Smooth muscle cell (in vitro differentiated cells): ENCODE data around the gene CHSY1. TPM values are rescaled to one million over a fixed set of nuclear protein-coding genes. Genes with fewer than 3 reads are reported as not detected.

ENCODE experiments used
- DNase-seq: peaks from one replicate; lab custom pipeline; 2025; ENCODE audit not compliant: unreplicated experiment; lab: John Stamatoyannopoulos, UW
- H2AFZ ChIP-seq: fragments of 200-600 bp; sonication (generic); 2 replicates; pipeline ENCODE4 v1.6.0; 2016; ENCODE audit warnings: antibody characterized with exemption, low read depth, mild to moderate bottlenecking
- H3F3A ChIP-seq: fragments of 200-600 bp; sonication (generic); 2 replicates; pipeline ENCODE4 v1.6.0; 2017; ENCODE audit warnings: antibody characterized with exemption, low read depth
- H3K27ac ChIP-seq: fragments of 200-600 bp; sonication (generic); 2 replicates; pipeline ENCODE4 v1.5.1; 2016; ENCODE audit warnings: low read depth, mild to moderate bottlenecking
- H3K27me3 ChIP-seq: fragments of 200-600 bp; sonication (generic); 2 replicates; pipeline ENCODE4 v1.6.1; 2016; ENCODE audit warnings: low read depth, mild to moderate bottlenecking
- H3K36me3 ChIP-seq: fragments of 200-600 bp; sonication (generic); 2 replicates; pipeline ENCODE4 v1.5.1; 2016; ENCODE audit warnings: low read depth
- H3K4me1 ChIP-seq: fragments of 200-600 bp; sonication (generic); 2 replicates; pipeline ENCODE4 v1.5.1; 2016; ENCODE audit warnings: low read depth
- H3K4me2 ChIP-seq: fragments of 200-600 bp; sonication (generic); 2 replicates; pipeline ENCODE4 v1.6.0; 2016; ENCODE audit warnings: mild to moderate bottlenecking
- H3K4me3 ChIP-seq: fragments of 200-600 bp; sonication (generic); 2 replicates; pipeline ENCODE4 v1.5.1; 2016; ENCODE audit warnings: mild to moderate bottlenecking
- H3K79me2 ChIP-seq: fragments of 200-600 bp; sonication (generic); 2 replicates; pipeline ENCODE4 v1.6.0; 2016; ENCODE audit warnings: low read depth, mild to moderate bottlenecking
- H3K9ac ChIP-seq: fragments of 200-600 bp; sonication (generic); 2 replicates; pipeline ENCODE4 v1.6.0; 2016; ENCODE audit warnings: low read depth
- H3K9me3 ChIP-seq: fragments of 200-600 bp; sonication (generic); replicated peaks from 2 replicates; pipeline ENCODE4 v1.5.1; 2016; ENCODE audit warnings: low read depth
- H4K20me1 ChIP-seq: fragments of 200-600 bp; sonication (generic); 2 replicates; pipeline ENCODE4 v1.6.0; 2016; ENCODE audit warnings: low read depth
- CTCF ChIP-seq: fragments of 200-600 bp; sonication (generic); IDR thresholded peaks from 2 replicates; pipeline ENCODE4 v1.5.1; 2017; ENCODE audit warnings: borderline replicate concordance, mild to moderate bottlenecking, antibody characterized with exemption; ENCODE audit not compliant: insufficient read depth, poor library complexity, severe bottlenecking
- WGBS: methylation state at CpG from one replicate; pipeline ENCODE4 v1.1.7; 2016; ENCODE audit warnings: low lambda C conversion rate; 5-methylcytosine and 5-hydroxymethylcytosine counted together
- polyA plus RNA-seq: library from polyadenylated mRNA; unstranded; fragments of >200 nt; fragmentation: Nextera tagmentation; extraction: Ambion mirVana; gene quantifications from 2 replicates; pipeline ENCODE4 v1.2.1, GENCODE V29; 2016
- total RNA-seq: library from RNA; depleted of rRNA; stranded (reverse); fragments of >200 nt; gene quantifications from 2 replicates; pipeline ENCODE4 v1.2.3, GENCODE V29; 2014

Gene CHSY1
- total and polyA plus RNA-seq, 2 experiments from 2014 or later = 106 to 123 TPM

- H3K27ac ChIP-seq = peak overlapping the region; percentile 94
These were observed 45.7 kb downstream of the CHSY1 start for GRCh38 chr15:101206176-101206591.

GRCh38 chr15:101204739-101205535 lies 46.9 kb downstream of the CHSY1 start:
- H4K20me1 ChIP-seq = peaks cover 86% of the 10 kb centered on the region
- peak overlapping the region; percentile 78 for H3K4me2 ChIP-seq
- H2AFZ ChIP-seq = no peak overlapping the region
- H3K4me1 ChIP-seq = peaks cover 32% of the 10 kb centered on the region
- peaks cover 85% of the 10 kb centered on the region for H3K79me2 ChIP-seq
- H3K27me3 ChIP-seq = no peaks in the 10 kb centered on the region
- H3K27ac ChIP-seq = peak overlapping the region; percentile 94
- no peak for DNase-seq
- WGBS = 63% methylated on average over 5 of the region's 5 CpGs
- no peak overlapping the region for H3K4me3 ChIP-seq
- H3F3A ChIP-seq = peaks cover 56% of the 10 kb centered on the region
- H3K9ac ChIP-seq = peak overlapping the region; percentile 78
- TF ChIP-seq CTCF = no peak
- no peaks in the 10 kb centered on the region for H3K36me3 ChIP-seq
- H3K9me3 ChIP-seq = no peaks in the 10 kb centered on the region

More at GRCh38 chr15:101206176-101206591, 45.7 kb downstream of the CHSY1 start:
- peaks cover 89% of the 10 kb centered on the region for H3K79me2 ChIP-seq
- peaks cover 25% of the 10 kb centered on the region for H3K4me1 ChIP-seq
- H3K9me3 ChIP-seq = no peaks in the 10 kb centered on the region
- DNase-seq = no peak
- H3K4me3 ChIP-seq = no peak overlapping the region
- H4K20me1 ChIP-seq = peaks cover 93% of the 10 kb centered on the region
- no peak for TF ChIP-seq CTCF
- H2AFZ ChIP-seq = no peak overlapping the region
- H3F3A ChIP-seq = peaks cover 53% of the 10 kb centered on the region
- 42% methylated on average over 12 of the region's 12 CpGs for WGBS
- peak overlapping the region; percentile 78 for H3K9ac ChIP-seq
- H3K36me3 ChIP-seq = no peaks in the 10 kb centered on the region
- H3K27me3 ChIP-seq = no peaks in the 10 kb centered on the region
- peak overlapping the region; percentile 78 for H3K4me2 ChIP-seq

GRCh38 chr15:101203607-101204189 lies 48.1 kb downstream of the CHSY1 start:
- Histone ChIP-seq H3K9me3 (no peaks in the 10 kb centered on the region), H3K4me2 (peak overlapping the region; percentile 38), H3K36me3 (no peaks in the 10 kb centered on the region), H3F3A (peaks cover 51% of the 10 kb centered on the region), H4K20me1 (peaks cover 74% of the 10 kb centered on the region), H3K27me3 (no peaks in the 10 kb centered on the region), H3K9ac (no peak overlapping the region), H3K4me1 (peaks cover 41% of the 10 kb centered on the region), H3K79me2 (peaks cover 80% of the 10 kb centered on the region), H3K4me3 (no peak overlapping the region), H2AFZ (no peak overlapping the region), H3K27ac (peak overlapping the region; percentile 68)
- TF ChIP-seq CTCF = no peak
- no peak for DNase-seq
- 73% methylated on average over 7 of the region's 7 CpGs for WGBS
